HepG2 (cell line): ENCODE measurements around the gene ZNF512B. TPM values are rescaled to one million over a fixed set of nuclear protein-coding genes. Genes with fewer than 3 reads are reported as not detected.

Experiments used
- ARHGAP35 ChIP-seq: sonication (generic); formaldehyde crosslinking; IDR thresholded peaks from 2 replicates; pipeline ENCODE4 v1.9.0; 2022; ENCODE audit warnings: mild to moderate bottlenecking, inconsistent platforms, moderate library complexity, missing genetic modification reagents, borderline replicate concordance
- CHCHD3 ChIP-seq: sonication (generic); formaldehyde crosslinking; IDR thresholded peaks from 2 replicates; pipeline ENCODE4 v1.8.0; 2022; ENCODE audit warnings: mild to moderate bottlenecking, missing genetic modification reagents, moderate library complexity
- GTF3A ChIP-seq: sonication (generic); formaldehyde crosslinking; conservative IDR thresholded peaks from 2 replicates; pipeline ENCODE4 v1.4.0; 2020; ENCODE audit warnings: mild to moderate bottlenecking, missing genetic modification reagents
- HOXA7 ChIP-seq: sonication (generic); formaldehyde crosslinking; IDR thresholded peaks from 2 replicates; pipeline ENCODE4 v1.8.1; 2022; ENCODE audit warnings: mild to moderate bottlenecking, missing genetic modification reagents, moderate library complexity
- PAX8 ChIP-seq: sonication (generic); formaldehyde crosslinking; IDR thresholded peaks from 2 replicates; pipeline ENCODE4 v1.8.0; 2022; ENCODE audit warnings: mild to moderate bottlenecking, missing genetic modification reagents, borderline replicate concordance
- POLR2G ChIP-seq: fragments of 200-400 bp; formaldehyde crosslinking; IDR thresholded peaks from 2 replicates; pipeline ENCODE4 v1.6.1; 2018; ENCODE audit warnings: mild to moderate bottlenecking, low read depth, low read length, moderate library complexity
- RAD51 ChIP-seq: fragments of 450-650 bp; IDR thresholded peaks from 2 replicates; pipeline ENCODE4 v1.6.1; 2016; ENCODE audit warnings: borderline replicate concordance
- RFXANK ChIP-seq: IDR thresholded peaks from 2 replicates; pipeline ENCODE4 v1.6.1; 2016
- SRSF1 ChIP-seq: fragments of 200-400 bp; formaldehyde crosslinking; optimal IDR thresholded peaks from 2 replicates; pipeline ENCODE3; 2017; ENCODE audit warnings: mild to moderate bottlenecking, low read depth, low read length, moderate library complexity
- ZNF260 ChIP-seq: sonication (generic); formaldehyde crosslinking; IDR thresholded peaks from 2 replicates; pipeline ENCODE4 v1.4.0; 2020; ENCODE audit warnings: missing genetic modification reagents, low read depth, mild to moderate bottlenecking, borderline replicate concordance
- ZNF326 ChIP-seq: sonication (generic); formaldehyde crosslinking; IDR thresholded peaks from 2 replicates; pipeline ENCODE4 v1.4.0; 2020; ENCODE audit warnings: missing genetic modification reagents, borderline replicate concordance
- ZNF441 ChIP-seq: sonication (generic); formaldehyde crosslinking; IDR thresholded peaks from 2 replicates; pipeline ENCODE4 v1.7.0; 2021; ENCODE audit warnings: missing genetic modification reagents, borderline replicate concordance
- ZNF446 ChIP-seq: sonication (generic); formaldehyde crosslinking; IDR thresholded peaks from 2 replicates; pipeline ENCODE4 v1.5.0; 2020; ENCODE audit warnings: mild to moderate bottlenecking, missing genetic modification reagents
- ZNF724P ChIP-seq: sonication (generic); formaldehyde crosslinking; IDR thresholded peaks from 2 replicates; pipeline ENCODE4 v1.8.0; 2022; ENCODE audit warnings: missing genetic modification reagents, borderline replicate concordance
- ZNF891 ChIP-seq: sonication (generic); formaldehyde crosslinking; IDR thresholded peaks from 2 replicates; pipeline ENCODE4 v1.5.0; 2020; ENCODE audit warnings: mild to moderate bottlenecking, missing genetic modification reagents
- polyA plus RNA-seq, 8 experiments: library from polyadenylated mRNA; depleted of rRNA in 3 of 8; stranded (reverse) in 7 of 8; unstranded in 1 of 8; fragments of >200 nt; fragmentation: Illumina TruSeq in 4 of 8; extraction: Trizol in 4 of 8; gene quantifications; 2 replicates each; pipeline versions ENCODE4 v1.2.1 to v1.2.3, GENCODE V29; 2011 to 2016; ENCODE audit warnings: low read depth in 4 of 8, missing spikeins in 1 of 8, mixed read lengths in 1 of 8; ENCODE audit not compliant: insufficient read depth in 1 of 8
- total RNA-seq, 5 experiments: library from RNA; depleted of rRNA; stranded (reverse); fragments of >200 nt; fragmentation: Illumina TruSeq; extraction: Trizol; gene quantifications; 2 replicates each; pipeline ENCODE4 v1.2.3, GENCODE V29; 2016; ENCODE audit warnings: low read depth in 1 of 5
- TF ChIP-seq, protein P1 (sequence below): sonication (generic); formaldehyde crosslinking; IDR thresholded peaks from 2 replicates; pipeline ENCODE4 v1.5.0; 2020; ENCODE audit warnings: mild to moderate bottlenecking, missing genetic modification reagents
- TF ChIP-seq, protein P2 (sequence below): sonication (generic); formaldehyde crosslinking; IDR thresholded peaks from 2 replicates; pipeline ENCODE4 v1.8.1; 2023; ENCODE audit warnings: missing genetic modification reagents, inconsistent platforms, borderline replicate concordance
- TF ChIP-seq, protein P3 (sequence below): sonication (generic); formaldehyde crosslinking; conservative IDR thresholded peaks from 2 replicates; pipeline ENCODE4 v1.4.0; 2020; ENCODE audit warnings: mild to moderate bottlenecking, missing genetic modification reagents, moderate library complexity
- TF ChIP-seq, protein P4 (sequence below): sonication (generic); formaldehyde crosslinking; IDR thresholded peaks from 2 replicates; pipeline ENCODE4 v1.4.0; 2020; ENCODE audit warnings: missing genetic modification reagents

Gene ZNF512B
- total and polyA plus RNA-seq, 2 of the 13 experiments (the other 11 are each of a cell fraction or from before 2014, with no cell fraction given) = 11.5 to 30.6 TPM

DNA sequence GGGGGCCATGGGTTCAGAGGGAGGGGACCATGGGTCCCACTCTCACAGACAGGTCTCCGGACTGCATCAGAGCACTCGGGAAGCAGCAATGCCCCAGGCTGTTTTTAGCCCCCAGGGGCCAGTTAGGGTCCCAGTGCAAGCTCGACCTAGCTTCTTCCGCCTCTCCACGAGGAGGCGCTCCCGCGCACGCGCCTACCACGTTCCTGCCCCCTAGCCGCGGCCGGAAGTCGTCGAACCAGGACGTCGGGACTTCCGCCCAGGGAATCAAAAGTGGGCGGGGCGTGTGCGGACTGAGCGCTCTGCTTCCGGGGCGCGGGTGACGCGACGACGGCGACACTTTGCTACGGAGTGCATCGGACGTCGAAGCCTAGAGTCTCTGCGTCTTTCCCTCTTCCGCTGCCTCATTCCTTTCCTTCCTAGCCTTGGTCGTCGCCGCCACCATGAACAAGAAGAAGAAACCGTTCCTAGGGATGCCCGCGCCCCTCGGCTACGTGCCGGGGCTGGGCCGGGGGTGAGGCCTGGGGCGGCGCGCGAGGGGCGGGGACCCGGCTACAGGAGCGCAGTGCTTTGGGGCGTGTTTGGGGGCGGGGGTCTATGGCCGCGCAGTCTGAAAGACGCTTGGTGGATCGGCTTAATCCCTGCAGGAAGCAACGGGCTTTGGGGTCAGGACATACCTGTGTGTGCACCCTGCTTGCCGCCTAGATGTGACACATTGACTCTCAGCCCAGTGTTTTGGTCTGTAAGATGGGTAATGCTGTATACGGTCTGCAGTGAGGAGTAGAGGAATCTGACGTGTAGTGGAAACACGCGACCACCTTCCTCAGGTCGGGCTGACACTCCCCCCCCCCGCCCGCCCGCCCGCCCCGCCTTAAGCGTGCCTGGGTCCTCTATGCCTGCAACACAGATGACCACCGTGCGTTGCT lies 11.3 kb upstream of the ZNF512B start, which contains the start of gene PRPF6 (continued):
- TF ChIP-seq ZNF891 (CRISPR knock-in tag) (peak; percentile 90), RAD51 (no peak), GTF3A (no peak), ZNF441 (CRISPR knock-in tag) (peak; percentile 88; the same call in 1 of the 2 replicates), POLR2G (peak; percentile 94), CHCHD3 (CRISPR knock-in tag) (peak; percentile 94), RFXANK (0 out of 2 replicates have a peak, but pooled peaks have one; percentile 85), ZNF446 (CRISPR knock-in tag) (peak; percentile 97), PAX8 (CRISPR knock-in tag) (no peak; the same call in 1 of the 2 replicates), ZNF326 (peak; percentile 75; the same call in 1 of the 2 replicates), ZNF724P (peak; percentile 98), HOXA7 (CRISPR knock-in tag) (peak; percentile 81), ZNF260 (CRISPR knock-in tag) (no peak), SRSF1 (peak; percentile 98), ARHGAP35 (peak; percentile 97)
- TF ChIP-seq, protein P1, sequence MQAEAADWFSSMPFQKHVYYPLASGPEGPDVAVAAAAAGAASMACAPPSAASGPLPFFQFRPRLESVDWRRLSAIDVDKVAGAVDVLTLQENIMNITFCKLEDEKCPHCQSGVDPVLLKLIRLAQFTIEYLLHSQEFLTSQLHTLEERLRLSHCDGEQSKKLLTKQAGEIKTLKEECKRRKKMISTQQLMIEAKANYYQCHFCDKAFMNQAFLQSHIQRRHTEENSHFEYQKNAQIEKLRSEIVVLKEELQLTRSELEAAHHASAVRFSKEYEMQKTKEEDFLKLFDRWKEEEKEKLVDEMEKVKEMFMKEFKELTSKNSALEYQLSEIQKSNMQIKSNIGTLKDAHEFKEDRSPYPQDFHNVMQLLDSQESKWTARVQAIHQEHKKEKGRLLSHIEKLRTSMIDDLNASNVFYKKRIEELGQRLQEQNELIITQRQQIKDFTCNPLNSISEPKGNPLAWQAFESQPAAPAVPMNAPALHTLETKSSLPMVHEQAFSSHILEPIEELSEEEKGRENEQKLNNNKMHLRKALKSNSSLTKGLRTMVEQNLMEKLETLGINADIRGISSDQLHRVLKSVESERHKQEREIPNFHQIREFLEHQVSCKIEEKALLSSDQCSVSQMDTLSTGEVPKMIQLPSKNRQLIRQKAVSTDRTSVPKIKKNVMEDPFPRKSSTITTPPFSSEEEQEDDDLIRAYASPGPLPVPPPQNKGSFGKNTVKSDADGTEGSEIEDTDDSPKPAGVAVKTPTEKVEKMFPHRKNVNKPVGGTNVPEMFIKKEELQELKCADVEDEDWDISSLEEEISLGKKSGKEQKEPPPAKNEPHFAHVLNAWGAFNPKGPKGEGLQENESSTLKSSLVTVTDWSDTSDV = peak; percentile 60; the same call in 1 of the 2 replicates
- TF ChIP-seq, protein P2, sequence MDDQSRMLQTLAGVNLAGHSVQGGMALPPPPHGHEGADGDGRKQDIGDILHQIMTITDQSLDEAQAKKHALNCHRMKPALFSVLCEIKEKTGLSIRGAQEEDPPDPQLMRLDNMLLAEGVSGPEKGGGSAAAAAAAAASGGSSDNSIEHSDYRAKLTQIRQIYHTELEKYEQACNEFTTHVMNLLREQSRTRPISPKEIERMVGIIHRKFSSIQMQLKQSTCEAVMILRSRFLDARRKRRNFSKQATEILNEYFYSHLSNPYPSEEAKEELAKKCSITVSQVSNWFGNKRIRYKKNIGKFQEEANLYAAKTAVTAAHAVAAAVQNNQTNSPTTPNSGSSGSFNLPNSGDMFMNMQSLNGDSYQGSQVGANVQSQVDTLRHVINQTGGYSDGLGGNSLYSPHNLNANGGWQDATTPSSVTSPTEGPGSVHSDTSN (CRISPR knock-in tag) = no peak
- TF ChIP-seq, protein P3, sequence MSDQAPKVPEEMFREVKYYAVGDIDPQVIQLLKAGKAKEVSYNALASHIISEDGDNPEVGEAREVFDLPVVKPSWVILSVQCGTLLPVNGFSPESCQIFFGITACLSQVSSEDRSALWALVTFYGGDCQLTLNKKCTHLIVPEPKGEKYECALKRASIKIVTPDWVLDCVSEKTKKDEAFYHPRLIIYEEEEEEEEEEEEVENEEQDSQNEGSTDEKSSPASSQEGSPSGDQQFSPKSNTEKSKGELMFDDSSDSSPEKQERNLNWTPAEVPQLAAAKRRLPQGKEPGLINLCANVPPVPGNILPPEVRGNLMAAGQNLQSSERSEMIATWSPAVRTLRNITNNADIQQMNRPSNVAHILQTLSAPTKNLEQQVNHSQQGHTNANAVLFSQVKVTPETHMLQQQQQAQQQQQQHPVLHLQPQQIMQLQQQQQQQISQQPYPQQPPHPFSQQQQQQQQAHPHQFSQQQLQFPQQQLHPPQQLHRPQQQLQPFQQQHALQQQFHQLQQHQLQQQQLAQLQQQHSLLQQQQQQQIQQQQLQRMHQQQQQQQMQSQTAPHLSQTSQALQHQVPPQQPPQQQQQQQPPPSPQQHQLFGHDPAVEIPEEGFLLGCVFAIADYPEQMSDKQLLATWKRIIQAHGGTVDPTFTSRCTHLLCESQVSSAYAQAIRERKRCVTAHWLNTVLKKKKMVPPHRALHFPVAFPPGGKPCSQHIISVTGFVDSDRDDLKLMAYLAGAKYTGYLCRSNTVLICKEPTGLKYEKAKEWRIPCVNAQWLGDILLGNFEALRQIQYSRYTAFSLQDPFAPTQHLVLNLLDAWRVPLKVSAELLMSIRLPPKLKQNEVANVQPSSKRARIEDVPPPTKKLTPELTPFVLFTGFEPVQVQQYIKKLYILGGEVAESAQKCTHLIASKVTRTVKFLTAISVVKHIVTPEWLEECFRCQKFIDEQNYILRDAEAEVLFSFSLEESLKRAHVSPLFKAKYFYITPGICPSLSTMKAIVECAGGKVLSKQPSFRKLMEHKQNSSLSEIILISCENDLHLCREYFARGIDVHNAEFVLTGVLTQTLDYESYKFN (CRISPR knock-in tag) = peak; percentile 74
- TF ChIP-seq, protein P4, sequence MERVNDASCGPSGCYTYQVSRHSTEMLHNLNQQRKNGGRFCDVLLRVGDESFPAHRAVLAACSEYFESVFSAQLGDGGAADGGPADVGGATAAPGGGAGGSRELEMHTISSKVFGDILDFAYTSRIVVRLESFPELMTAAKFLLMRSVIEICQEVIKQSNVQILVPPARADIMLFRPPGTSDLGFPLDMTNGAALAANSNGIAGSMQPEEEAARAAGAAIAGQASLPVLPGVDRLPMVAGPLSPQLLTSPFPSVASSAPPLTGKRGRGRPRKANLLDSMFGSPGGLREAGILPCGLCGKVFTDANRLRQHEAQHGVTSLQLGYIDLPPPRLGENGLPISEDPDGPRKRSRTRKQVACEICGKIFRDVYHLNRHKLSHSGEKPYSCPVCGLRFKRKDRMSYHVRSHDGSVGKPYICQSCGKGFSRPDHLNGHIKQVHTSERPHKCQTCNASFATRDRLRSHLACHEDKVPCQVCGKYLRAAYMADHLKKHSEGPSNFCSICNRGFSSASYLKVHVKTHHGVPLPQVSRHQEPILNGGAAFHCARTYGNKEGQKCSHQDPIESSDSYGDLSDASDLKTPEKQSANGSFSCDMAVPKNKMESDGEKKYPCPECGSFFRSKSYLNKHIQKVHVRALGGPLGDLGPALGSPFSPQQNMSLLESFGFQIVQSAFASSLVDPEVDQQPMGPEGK (CRISPR knock-in tag) = peak; percentile 95
